ENCODE results near the gene CDC20. TPM values are rescaled to one million over a fixed set of nuclear protein-coding genes. Genes with fewer than 3 reads are reported as not detected.

The CDC20 gene
- total and polyA plus RNA-seq, 10 of the 15 experiments (the other 5 are each of a cell fraction or from before 2014, with no cell fraction given): 36.3 to 347 (median 150) TPM

DNA sequence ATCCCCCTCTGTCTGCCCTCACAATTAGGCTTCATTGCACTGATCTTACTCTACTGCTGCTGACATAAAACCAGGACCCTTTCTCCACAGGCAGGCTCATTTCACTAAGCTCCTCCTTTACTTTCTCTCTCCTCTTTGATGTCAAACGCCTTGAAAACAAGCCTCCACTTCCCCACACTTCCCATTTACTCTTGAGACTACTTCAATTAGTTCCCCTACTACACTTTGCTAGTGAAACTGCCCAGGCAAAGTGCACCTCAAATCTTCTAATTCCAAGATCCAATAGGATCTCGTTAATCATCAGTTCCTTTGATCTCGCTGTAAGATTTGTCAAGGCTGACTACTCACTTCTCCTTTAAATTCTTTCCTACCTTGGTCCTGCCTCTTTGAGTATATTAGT, 5.9 kb upstream of the CDC20 start:
- ChIA-PET CTCF (interaction anchor here (1.2 to 1.6 kb wide), 2 partner anchors 13 to 15 kb away, joined by 3 read pairs; partner anchors contain the start of gene ELOVL1), RAD21 (ENCODE audit: unreplicated experiment) (interaction anchor here (2.2 kb wide), 1 partner anchor 114 kb away, joined by 6 read pairs; no protein-coding TSS in a partner anchor), SMC1A (ENCODE audit: uncharacterized antibody, unreplicated experiment) (interaction anchor here (2.4 kb wide), 1 partner anchor 113 kb away, joined by 11 read pairs; no protein-coding TSS in a partner anchor), POLR2A (no interaction called here)
- Histone ChIP-seq H3K79me2 (ENCODE audit: control insufficient read depth, insufficient read depth, low read length) (peaks cover 1% of the 10 kb centered on the region; the same call in 1 of the 2 replicates), H3K36me3 (ENCODE audit: control insufficient read depth in 2 of 2, insufficient read depth in 2 of 2, low read length in 1 of 2) (no peaks in the 10 kb centered on the region), H3K9ac (ENCODE audit: control insufficient read depth, insufficient read depth, low read length) (no peak overlapping the region), H3K9me3 (replicated peaks; ENCODE audit: control insufficient read depth, insufficient read depth, low read length) (no peaks in the 10 kb centered on the region), H3K27ac (ENCODE audit: control insufficient read depth, insufficient read depth) (no peak overlapping the region), H3K4me1 (ENCODE audit: control insufficient read depth, insufficient read depth, low read length) (no peaks in the 10 kb centered on the region), H3K4me3 (no peak overlapping the region), H4K20me1 (ENCODE audit: control insufficient read depth, insufficient read depth) (no peaks in the 10 kb centered on the region), H3K4me2 (ENCODE audit: control insufficient read depth, insufficient read depth) (no peak overlapping the region), H2AFZ (ENCODE audit: control insufficient read depth, low read depth, low read length) (no peak overlapping the region), H3K27me3 (replicated peaks in 1 of 2; ENCODE audit: control insufficient read depth in 2 of 2, insufficient read depth in 2 of 2, low read length in 1 of 2) (no peaks in the 10 kb centered on the region)
- no peak for ATAC-seq
- TF ChIP-seq SMARCA5 (IDR thresholded peaks at IDR 0.05) (no peak), CBFB (IDR thresholded peaks at IDR 0.05; ENCODE audit: low read depth) (no peak), RFX5 (IDR thresholded peaks at IDR 0.05; ENCODE audit: low read depth, low read length) (no peak), SP1 (IDR thresholded peaks at IDR 0.05; ENCODE audit: low read depth, low read length) (no peak), HDGF (IDR thresholded peaks at IDR 0.05) (no peak), NR2F1 (conservative IDR thresholded peaks at IDR 0.05) (no peak), BCL11A (IDR thresholded peaks at IDR 0.05; ENCODE audit: low read depth, low read length) (no peak), SKIL (IDR thresholded peaks at IDR 0.05; ENCODE audit: low read depth, poor library complexity, severe bottlenecking) (no peak), GABPA (IDR thresholded peaks at IDR 0.05; ENCODE audit: low read depth) (no peak), ZSCAN29 (IDR thresholded peaks at IDR 0.05) (no peak), USF1 (IDR thresholded peaks at IDR 0.05; ENCODE audit: borderline replicate concordance, extremely low read length, insufficient read depth, low read depth, low read length) (no peak), JUND (IDR thresholded peaks at IDR 0.05; ENCODE audit: low read depth, low read length) (no peak)
- intact Hi-C loops (cut with micrococcal nuclease; ENCODE audit: unreplicated experiment) (no loop called here), in situ Hi-C loops (cut with MboI) (no loop called here)
- no peak for DNase-seq (ENCODE audit: low read depth, low spot score)
- whole genome bisulfite sequencing (ENCODE audit: insufficient coverage, insufficient replicate concordance, low lambda C conversion rate, missing lambda C conversion rate): 70% methylated on average over 3 of the region's 3 CpGs
- no TSS peak for BruUV-seq (replicated peaks)
- no peak for FAIRE-seq

All from GM12878 (cell line).